Hematopoietic multipotent progenitor cell treated with erythropoietin and hydrocortisone succinate and interleukin-3 and kit ligand, for 4 days (in vitro differentiated cells): ENCODE data around the gene NACA2.
"Not testable (repeated sequence)": the region's sequence is repeated elsewhere in the genome, so short reads cannot be mapped to it uniquely, and the experiment has no call there.

Experiments used
- DNase-seq: peaks from one replicate; pipeline ENCODE4 v3.0.0-alpha.2; 2015

NACA2 gene

GRCh38 chr17:61575352-61575975, 15.6 kb downstream of the NACA2 start:
- no peak for DNase-seq

GRCh38 chr17:61574542-61575351, 16.3 kb downstream of the NACA2 start:
- peak; percentile 40 for DNase-seq

- not testable (repeated sequence) for DNase-seq
Observed at GRCh38 chr17:61572547-61572946, 18.5 kb downstream of the NACA2 start.

- DNase-seq: no peak
Observed at GRCh38 chr17:61571624-61572023, 19.4 kb downstream of the NACA2 start.

GRCh38 chr17:61570118-61570517, 20.9 kb downstream of the NACA2 start:
- peak; percentile 42 for DNase-seq

- DNase-seq: not testable (repeated sequence)
Observed at GRCh38 chr17:61569525-61569924, 21.5 kb downstream of the NACA2 start.

DNA sequence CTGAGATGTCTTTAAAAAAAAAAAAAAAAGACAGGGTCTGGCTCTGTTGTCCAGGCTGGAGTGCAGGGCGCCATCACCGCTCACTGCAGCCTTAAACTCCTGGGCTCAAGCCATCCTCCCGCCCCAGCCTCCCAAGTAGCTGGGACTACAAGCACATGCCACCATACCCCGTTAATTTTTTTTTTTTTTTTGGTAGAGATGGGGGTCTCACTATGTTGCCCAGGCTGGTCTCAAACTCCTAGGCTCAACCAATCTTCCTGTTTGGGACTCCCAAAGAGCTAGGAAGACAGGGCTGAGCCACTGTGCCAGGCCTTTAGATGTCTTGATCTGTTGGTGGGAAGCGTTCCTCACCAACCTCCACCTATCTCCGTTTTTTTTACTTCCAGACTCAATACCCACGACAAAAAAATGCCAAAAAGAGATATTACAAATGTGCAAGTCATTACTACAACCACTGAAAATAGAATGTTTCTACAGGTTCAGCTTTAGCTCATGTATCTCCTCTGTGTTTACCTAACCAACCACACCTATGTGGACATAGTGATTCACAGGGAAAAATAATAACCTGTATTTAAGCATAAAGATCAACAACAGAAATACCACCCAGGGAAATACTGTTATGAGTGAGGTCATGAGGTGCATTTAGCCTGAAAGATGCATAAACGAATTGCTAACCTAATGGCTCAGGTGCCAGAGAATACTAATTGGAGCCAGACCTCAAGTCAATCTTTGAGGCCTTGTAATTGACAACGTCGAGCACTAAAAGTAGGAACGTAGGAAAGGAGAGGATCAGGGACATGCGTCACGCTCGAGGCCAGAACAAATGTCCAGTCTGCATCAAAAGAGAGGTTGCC, 22.6 kb downstream of the NACA2 start:
- DNase-seq: no peak

DNA sequence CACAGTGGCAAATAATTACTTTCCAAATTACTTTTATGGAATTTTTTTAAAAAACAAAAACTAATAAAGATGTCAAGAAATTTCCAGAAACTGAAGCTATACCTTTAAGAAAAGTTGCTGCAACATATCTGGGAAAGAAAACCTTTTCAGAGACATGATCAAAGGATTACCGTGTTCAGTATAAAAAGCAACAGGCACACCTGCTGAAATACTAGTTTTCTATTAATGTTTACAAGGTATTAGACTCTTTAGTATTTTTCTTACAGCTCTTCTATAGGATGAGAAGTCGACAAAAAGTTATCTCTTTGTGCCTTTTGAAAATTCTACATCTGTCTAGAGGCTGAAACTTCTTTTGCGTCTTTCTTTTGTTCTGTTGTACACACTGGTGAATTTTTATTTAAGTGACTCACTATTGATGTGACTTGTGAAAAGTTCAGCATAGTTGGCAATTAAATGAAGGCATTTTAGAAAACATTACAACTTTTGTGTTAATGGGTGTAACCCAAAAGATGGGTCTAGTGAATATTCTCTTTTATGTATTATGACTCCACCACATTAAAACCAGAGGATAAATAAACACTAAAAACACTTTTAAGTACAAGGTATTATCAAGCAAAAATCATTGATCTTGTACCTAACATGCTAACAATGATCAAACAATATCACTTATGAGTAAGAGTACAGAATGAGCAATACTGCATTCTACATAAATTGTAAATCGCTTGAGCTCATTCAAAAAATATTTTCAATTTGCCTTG, 23.8 kb downstream of the NACA2 start:
- DNase-seq: no peak

DNA sequence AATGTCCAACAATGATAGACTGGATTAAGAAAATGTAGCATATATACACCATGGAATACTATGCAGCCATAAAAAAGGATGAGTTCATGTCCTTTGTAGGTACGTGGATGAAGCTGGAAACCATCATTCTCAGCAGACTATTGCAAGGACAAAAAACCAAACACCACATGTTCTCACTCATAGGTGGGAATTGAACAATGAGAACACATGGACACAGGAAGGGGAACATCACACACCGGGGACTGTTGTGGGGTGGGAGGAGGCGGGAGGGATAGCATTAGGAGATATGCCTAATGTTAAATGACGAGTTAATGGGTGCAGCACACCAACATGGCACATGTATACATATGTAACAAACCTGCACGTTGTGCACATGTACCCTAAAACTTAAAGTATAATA, 24.6 kb downstream of the NACA2 start:
- not testable (repeated sequence) for DNase-seq

DNA sequence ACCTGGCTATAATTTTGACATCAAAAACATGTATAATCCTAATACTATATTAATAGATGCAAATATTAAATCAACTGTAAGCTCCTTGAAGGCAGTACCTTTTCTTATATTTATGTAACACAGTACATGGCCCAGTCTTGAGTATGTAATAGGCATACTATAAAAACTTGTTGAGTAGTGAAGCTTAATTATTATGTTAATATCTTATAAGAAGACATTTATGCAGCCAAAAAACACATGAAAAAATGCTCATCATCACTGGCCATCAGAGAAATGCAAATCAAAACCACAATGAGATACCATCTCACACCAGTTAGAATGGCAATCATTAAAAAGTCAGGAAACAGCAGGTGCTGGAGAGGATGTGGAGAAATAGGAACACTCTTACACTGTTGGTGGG, 25.2 kb downstream of the NACA2 start:
- not testable (repeated sequence) for DNase-seq

- DNase-seq: no peak
Observed at GRCh38 chr17:61565213-61565612, 25.8 kb downstream of the NACA2 start.

GRCh38 chr17:61562287-61562686, 28.7 kb downstream of the NACA2 start:
- no peak for DNase-seq

DNA sequence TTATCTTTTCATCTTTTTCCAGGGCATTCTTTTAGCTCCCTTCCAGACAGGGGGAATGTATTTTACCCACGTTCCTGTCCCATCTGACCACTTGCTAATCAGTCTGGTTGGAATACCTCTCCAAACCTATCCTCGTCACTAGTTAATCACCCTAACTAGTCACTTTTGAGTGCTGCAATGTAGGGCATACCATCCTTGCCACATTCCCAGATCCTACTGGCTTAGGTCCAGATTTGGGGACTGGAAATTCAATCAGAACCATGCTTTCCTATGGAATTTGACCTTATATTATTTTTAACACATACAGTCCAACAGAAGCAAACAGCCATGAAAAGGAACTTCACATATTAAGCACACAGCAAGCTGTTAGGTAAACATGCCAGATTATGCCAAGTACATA, 29.7 kb downstream of the NACA2 start:
- no peak for DNase-seq

- DNase-seq: no peak
Observed at GRCh38 chr17:61560071-61560470, 30.9 kb downstream of the NACA2 start.

DNA sequence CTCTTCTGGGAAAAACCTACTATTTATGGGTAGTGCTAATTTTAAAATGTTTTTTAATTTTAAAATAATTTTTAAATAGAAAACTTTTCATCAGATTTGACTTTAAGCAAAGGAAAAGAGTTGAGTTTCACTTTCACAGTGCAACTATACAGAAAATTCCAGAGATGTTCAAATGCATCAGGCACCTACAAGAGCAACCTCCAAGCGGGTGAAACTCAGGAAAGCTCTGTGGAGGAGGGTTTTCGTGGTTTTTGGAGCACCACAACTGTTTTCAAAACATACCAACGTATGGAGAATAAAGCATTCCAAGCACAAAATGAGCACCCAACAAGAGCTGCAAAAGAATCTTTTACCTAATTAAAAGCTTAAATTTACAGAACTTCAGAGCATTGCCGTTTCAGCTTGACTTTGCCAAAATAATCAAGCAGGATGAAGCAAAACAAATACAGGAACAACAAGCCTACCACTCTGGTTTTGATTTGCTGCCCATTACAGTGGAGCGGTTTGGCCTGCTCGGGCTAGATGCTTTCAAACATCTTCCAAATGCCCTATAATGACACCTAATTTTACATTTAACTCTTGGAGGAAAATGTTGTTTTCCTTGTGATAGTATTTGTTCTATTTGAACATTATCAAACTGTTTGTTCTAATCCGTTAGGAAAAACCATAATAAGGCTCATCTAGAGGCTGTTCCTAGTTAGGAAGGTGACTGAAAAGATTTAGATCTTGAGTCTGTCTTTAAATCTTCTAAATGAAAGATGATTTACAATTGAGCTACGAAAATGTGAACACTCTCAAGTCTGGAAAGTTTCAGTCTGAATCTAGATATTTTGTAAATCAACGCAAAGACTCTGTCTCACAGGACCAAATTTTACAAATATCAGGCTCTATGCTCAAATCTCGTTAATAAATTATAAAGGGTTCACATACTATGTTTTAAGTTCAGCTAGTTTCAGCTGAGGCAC, 34.5 kb downstream of the NACA2 start:
- no peak for DNase-seq

GRCh38 chr17:61555127-61555566, 35.9 kb downstream of the NACA2 start:
- peak; percentile 19 for DNase-seq

DNA sequence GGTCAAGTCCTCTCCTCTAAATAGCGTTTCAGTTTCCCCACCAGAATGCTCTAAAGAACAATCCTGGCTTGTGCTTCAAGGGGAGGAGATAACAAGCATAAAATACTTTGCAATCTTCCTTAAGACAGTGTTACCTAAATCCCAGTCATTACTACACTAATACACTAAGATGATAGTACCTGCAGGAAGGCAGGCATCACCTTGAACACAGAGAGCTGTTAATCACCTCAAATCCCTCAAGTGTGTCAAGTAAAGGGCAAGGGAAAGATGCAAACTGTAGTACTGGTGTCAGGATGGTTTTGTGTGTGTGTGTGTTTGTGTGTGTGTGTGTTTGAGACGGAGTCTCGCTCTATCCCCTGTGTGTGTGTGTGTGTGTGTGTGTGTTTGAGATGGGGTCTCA, 36.8 kb downstream of the NACA2 start:
- DNase-seq: no peak

DNA sequence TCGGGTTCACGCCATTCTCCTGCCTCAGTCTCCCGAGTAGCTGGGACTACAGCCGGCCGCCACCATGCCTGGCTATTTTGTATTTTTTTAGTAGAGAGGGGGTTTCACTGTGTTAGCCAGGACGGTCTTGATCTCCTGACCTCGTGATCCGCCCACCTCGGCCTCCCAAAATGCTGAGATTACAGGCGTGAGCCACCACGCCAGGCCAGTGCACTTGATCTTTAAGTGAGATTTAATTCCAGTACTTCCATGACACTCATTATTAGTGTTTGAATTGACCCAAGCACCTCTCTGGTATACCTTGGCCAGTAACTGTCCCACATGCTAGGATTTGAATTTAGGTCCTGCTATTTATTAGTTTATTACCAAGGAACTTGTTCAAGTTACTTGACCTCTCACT, 38.5 kb downstream of the NACA2 start:
- not testable (repeated sequence) for DNase-seq

DNA sequence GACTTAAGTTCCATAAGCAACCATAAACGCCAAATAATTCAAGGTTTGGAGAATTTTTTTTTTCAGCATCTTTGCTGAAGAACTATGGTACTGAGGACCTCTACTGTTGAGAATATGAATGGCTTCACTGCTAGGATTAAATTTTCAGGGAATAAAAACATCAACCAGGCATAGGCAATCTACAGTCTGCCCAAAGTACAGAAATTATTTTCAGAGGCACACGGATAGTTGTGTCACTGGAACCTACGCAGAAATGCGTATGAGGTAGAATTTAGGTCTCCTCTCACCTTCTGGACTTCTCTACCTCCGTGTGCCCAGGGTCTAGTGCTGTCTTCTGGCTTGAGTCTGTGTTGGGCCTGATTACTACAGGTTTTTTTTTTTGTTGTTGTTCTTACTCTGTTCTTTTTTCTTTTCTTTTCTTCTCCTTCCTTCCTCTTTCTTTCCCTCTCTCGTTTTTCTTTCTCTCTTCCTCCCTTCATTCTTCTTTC, 39.7 kb downstream of the NACA2 start:
- DNase-seq: peak; percentile 67

DNA sequence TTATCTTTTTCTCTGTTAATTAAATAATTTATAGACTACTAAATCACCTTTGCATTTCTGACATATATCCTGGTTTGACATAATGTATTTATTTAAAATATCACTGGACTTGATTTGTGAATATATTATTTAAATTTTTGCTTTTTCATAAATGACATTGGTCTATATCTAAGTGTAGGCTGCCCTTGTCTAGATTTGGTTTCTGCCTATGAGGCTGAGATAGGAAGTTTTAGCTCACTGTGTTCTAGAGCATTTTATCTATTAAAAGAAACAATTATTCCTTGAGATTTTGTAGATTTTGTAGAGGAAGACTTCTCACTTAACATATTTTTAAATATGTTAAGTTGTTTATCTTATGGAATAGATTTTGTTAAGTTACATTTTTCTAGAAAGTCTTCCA, 43.9 kb downstream of the NACA2 start:
- DNase-seq: no peak

DNA sequence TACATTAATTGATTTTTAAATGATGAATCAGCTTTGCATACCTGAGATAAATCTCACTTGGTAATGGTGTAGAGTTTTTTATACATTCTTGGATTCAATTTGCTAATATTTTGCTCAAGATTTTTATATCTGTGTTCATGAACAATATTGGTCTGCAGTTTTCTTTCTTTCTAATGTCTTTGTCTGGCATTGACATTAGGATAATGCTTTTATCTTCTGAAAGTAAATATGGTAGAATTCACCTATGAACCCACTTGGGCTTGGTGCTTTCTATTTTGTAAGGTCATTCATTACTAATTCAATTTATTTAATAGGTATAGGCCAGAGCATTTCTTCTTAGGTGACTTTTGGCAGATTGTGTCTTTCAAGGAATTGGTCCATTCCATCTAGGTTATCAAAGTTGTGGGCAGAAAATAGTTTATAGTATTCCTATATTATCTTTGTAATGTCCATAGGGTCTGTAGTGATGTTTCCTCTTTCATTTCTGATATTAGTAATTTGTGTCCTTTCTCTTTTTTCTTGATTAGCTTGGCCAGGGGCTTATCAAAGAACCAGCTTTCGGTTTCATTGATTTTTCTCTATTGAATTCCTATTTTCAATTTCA, 45.6 kb downstream of the NACA2 start:
- DNase-seq: no peak
